NB4 (cell line): ENCODE data around the gene CITED1.

Experiments
- DNase-seq: peaks from one replicate; pipeline ENCODE4 v3.0.0; 2010; ENCODE audit warnings: low read depth
- H3K4me3 ChIP-seq: one replicate; pipeline ENCODE4 v1.5.1; 2011; ENCODE audit warnings: mild to moderate bottlenecking, low read depth, low read length, moderate library complexity
- POLR2A ChIP-seq: IDR thresholded peaks from 2 replicates; pipeline ENCODE4 v1.6.1; 2011; ENCODE audit warnings: mild to moderate bottlenecking; ENCODE audit not compliant: insufficient read length; ENCODE audit errors: extremely low read depth
- TF ChIP-seq, protein P1 (sequence below): IDR thresholded peaks from one replicate; pipeline ENCODE4 v1.5.1; 2012; ENCODE audit warnings: low read depth, low read length
- TF ChIP-seq, protein P2 (sequence below): IDR thresholded peaks from 2 replicates; pipeline ENCODE4 v1.6.1; 2011; ENCODE audit warnings: low read depth, low read length

Gene CITED1

DNA sequence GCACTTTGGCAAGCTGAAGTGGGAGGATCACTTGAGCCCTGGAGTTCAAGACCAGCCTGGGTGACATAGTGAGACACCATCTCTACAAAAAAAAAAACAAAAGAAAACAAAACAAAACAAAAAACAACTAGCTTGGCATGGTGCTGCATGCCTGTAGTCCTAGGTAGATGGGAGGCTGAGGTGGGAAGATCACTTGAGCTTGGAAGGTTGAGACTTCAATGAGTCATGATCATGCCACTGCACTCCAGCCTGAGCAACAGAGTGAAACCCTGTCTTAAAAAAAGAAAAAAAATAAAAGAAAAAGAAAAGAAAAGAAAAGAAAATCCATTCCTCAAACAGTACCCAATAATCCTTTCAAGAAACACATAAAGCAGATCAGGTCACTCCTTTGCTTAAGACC, 52.0 kb downstream of the CITED1 start:
- no peak overlapping the region for H3K4me3 ChIP-seq
- DNase-seq: no peak
- TF ChIP-seq, protein P1, sequence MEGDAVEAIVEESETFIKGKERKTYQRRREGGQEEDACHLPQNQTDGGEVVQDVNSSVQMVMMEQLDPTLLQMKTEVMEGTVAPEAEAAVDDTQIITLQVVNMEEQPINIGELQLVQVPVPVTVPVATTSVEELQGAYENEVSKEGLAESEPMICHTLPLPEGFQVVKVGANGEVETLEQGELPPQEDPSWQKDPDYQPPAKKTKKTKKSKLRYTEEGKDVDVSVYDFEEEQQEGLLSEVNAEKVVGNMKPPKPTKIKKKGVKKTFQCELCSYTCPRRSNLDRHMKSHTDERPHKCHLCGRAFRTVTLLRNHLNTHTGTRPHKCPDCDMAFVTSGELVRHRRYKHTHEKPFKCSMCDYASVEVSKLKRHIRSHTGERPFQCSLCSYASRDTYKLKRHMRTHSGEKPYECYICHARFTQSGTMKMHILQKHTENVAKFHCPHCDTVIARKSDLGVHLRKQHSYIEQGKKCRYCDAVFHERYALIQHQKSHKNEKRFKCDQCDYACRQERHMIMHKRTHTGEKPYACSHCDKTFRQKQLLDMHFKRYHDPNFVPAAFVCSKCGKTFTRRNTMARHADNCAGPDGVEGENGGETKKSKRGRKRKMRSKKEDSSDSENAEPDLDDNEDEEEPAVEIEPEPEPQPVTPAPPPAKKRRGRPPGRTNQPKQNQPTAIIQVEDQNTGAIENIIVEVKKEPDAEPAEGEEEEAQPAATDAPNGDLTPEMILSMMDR: no peak
- TF ChIP-seq POLR2A: no peak
- TF ChIP-seq, protein P2, sequence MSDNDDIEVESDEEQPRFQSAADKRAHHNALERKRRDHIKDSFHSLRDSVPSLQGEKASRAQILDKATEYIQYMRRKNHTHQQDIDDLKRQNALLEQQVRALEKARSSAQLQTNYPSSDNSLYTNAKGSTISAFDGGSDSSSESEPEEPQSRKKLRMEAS: no peak
